Measurements from ENCODE around the gene GALNT8. TPM values are rescaled to one million over a fixed set of nuclear protein-coding genes. Genes with fewer than 3 reads are reported as not detected.

The GALNT8 gene
- total and polyA plus RNA-seq, 9 of the 15 experiments (the other 6 are each of a cell fraction or from before 2014, with no cell fraction given), result 0.11 to 0.23 (median 0.21) TPM; not detected in 6

GRCh38 chr12:4820971-4821370 lies 100.8 kb downstream of the GALNT8 start:
- in situ Hi-C loops (cut with MboI) (no loop called here), intact Hi-C loops (cut with micrococcal nuclease) (no loop called here)
- ATAC-seq (no peak), FAIRE-seq (no peak), DNase-seq (ENCODE audit: extremely low read depth in 1 of 4, low spot score in 3 of 4) (no peak)
- Histone ChIP-seq H3K79me2 (ENCODE audit: control insufficient read depth, insufficient read depth, low read length) (no peaks in the 10 kb centered on the region), H3K4me1 (replicated peaks in 1 of 2; ENCODE audit: control insufficient read depth in 2 of 2, insufficient read depth in 2 of 2, low read length in 2 of 2) (no peaks in the 10 kb centered on the region), H3K4me2 (ENCODE audit: insufficient read depth, low read length) (no peak overlapping the region), H3K27me3 (ENCODE audit: control insufficient read depth in 2 of 2, insufficient read depth in 2 of 2, low read length in 2 of 2) (peaks cover 0 to 16% of the 10 kb centered on the region in 2 experiments; a peak in 1 of 5 replicates), H3K9me3 (replicated peaks; ENCODE audit: control insufficient read depth, insufficient read depth, low read depth, low read length) (no peaks in the 10 kb centered on the region), H2AFZ (ENCODE audit: low read depth, low read length) (no peak overlapping the region), H3K27ac (ENCODE audit: extremely low read depth, low read depth, low read length) (no peak overlapping the region), H3K36me3 (ENCODE audit: control insufficient read depth, insufficient read depth, low read length) (no peaks in the 10 kb centered on the region), H3K9ac (ENCODE audit: insufficient read depth in 1 of 2, low read depth in 2 of 2, low read length in 2 of 2) (no peak overlapping the region), H3K9me1 (ENCODE audit: control insufficient read depth, insufficient read depth, low read length) (no peaks in the 10 kb centered on the region), H4K20me1 (replicated peaks; ENCODE audit: control insufficient read depth, insufficient read depth, low read length) (no peaks in the 10 kb centered on the region; the same call in 1 of the 2 replicates), H3K4me3 (no peak overlapping the region)
- ChIA-PET POLR2A (no interaction called here), CTCF (ENCODE audit: low intra/inter-chr PET ratio) (no interaction called here)
- WGBS (ENCODE audit: insufficient coverage, low coverage, missing lambda C conversion rate), result 0% methylated on average over 5 of the region's 9 CpGs
- TF ChIP-seq HNRNPL (IDR thresholded peaks at IDR 0.05; ENCODE audit: low read depth, low read length), result no peak
- TF ChIP-seq ZNF395 (CRISPR knock-in tag; IDR thresholded peaks at IDR 0.05), result no peak
- no peak for TF ChIP-seq STAT5B (CRISPR knock-in tag; IDR thresholded peaks at IDR 0.05)
- no peak for TF ChIP-seq RBBP5 (IDR thresholded peaks at IDR 0.05; ENCODE audit: borderline replicate concordance, insufficient read depth, low read length, poor library complexity, severe bottlenecking)
- TF ChIP-seq ZFPM2 (CRISPR knock-in tag; IDR thresholded peaks at IDR 0.05), result no peak
- TF ChIP-seq NCOA1 (IDR thresholded peaks at IDR 0.05; ENCODE audit: low read depth), result no peak
- TF ChIP-seq TRIM25 (IDR thresholded peaks at IDR 0.05; ENCODE audit: borderline replicate concordance), result no peak
- TF ChIP-seq GTF2F1 (IDR thresholded peaks at IDR 0.05; ENCODE audit: low read depth, low read length), result no peak
- TF ChIP-seq HDAC2 (IDR thresholded peaks at IDR 0.05), result no peak
- no TSS peak for BruUV-seq (replicated peaks)

Other genes starting within 250 kb of the GALNT8 start
- gene RAD51AP1, start 181.5 kb upstream of the GALNT8 start, total RNA-seq (2014; rRNA removed), result 38.4 and 43.8 TPM in 2 replicates
- gene RAD51AP1, start 181.5 kb upstream of the GALNT8 start, total RNA-seq (2014; rRNA removed; fragmentation: Illumina TruSeq; extraction: Trizol), result 89.1 and 102 TPM in 2 replicates
- gene RAD51AP1, start 181.5 kb upstream of the GALNT8 start, total RNA-seq (2015; rRNA removed; fragmentation: Illumina TruSeq; extraction: Trizol), result 63.8 and 64.1 TPM in 2 replicates
- 51.3 and 57.1 TPM in 2 replicates for gene RAD51AP1, start 181.5 kb upstream of the GALNT8 start, total RNA-seq (2021)
- gene RAD51AP1, start 181.5 kb upstream of the GALNT8 start, polyA plus RNA-seq (2011; rRNA removed), result 77.2 and 107 TPM in 2 replicates
- gene RAD51AP1, start 181.5 kb upstream of the GALNT8 start, polyA plus RNA-seq (2014; fragmentation: Illumina TruSeq; extraction: Trizol), result 81.7 and 88.2 TPM in 2 replicates
- 100 to 1,000 TPM in 1 of 2 experiments, 10 to 100 TPM in 1; 92.5 to 111 TPM for gene RAD51AP1, start 181.5 kb upstream of the GALNT8 start, polyA plus RNA-seq (2014; fragmentation: Nextera tagmentation; extraction: Ambion mirVana)
- gene RAD51AP1, start 181.5 kb upstream of the GALNT8 start, polyA plus RNA-seq (2014; rRNA removed), result 85.3 and 90.7 TPM in 2 replicates
- 17.5 and 23.4 TPM in 2 replicates for gene DYRK4, start 158.2 kb upstream of the GALNT8 start, total RNA-seq (2014; rRNA removed)
- gene DYRK4, start 158.2 kb upstream of the GALNT8 start, total RNA-seq (2014; rRNA removed; fragmentation: Illumina TruSeq; extraction: Trizol), result 15.8 and 16.1 TPM in 2 replicates
- gene DYRK4, start 158.2 kb upstream of the GALNT8 start, total RNA-seq (2015; rRNA removed; fragmentation: Illumina TruSeq; extraction: Trizol), result 16.5 and 18.4 TPM in 2 replicates
- 13.4 and 17.2 TPM in 2 replicates for gene DYRK4, start 158.2 kb upstream of the GALNT8 start, total RNA-seq (2021)
- 26.5 and 27.6 TPM in 2 replicates for gene DYRK4, start 158.2 kb upstream of the GALNT8 start, polyA plus RNA-seq (2011; rRNA removed)
- gene DYRK4, start 158.2 kb upstream of the GALNT8 start, polyA plus RNA-seq (2014; fragmentation: Illumina TruSeq; extraction: Trizol), result 19.7 and 25.3 TPM in 2 replicates
- gene DYRK4, start 158.2 kb upstream of the GALNT8 start, polyA plus RNA-seq (2014; fragmentation: Nextera tagmentation; extraction: Ambion mirVana), result 10 to 100 TPM; 37.2 to 37.4 TPM
- gene DYRK4, start 158.2 kb upstream of the GALNT8 start, polyA plus RNA-seq (2014; rRNA removed), result 22.2 and 25.9 TPM in 2 replicates
- 1.8 and 2.8 TPM in 2 replicates for gene AKAP3, start 71.3 kb upstream of the GALNT8 start, total RNA-seq (2014; rRNA removed)
- 0.25 and 0.41 TPM in 2 replicates for gene AKAP3, start 71.3 kb upstream of the GALNT8 start, total RNA-seq (2014; rRNA removed; fragmentation: Illumina TruSeq; extraction: Trizol)
- gene AKAP3, start 71.3 kb upstream of the GALNT8 start, total RNA-seq (2015; rRNA removed; fragmentation: Illumina TruSeq; extraction: Trizol), result 0.33 and 0.34 TPM in 2 replicates
- 0.44 and 0.85 TPM in 2 replicates for gene AKAP3, start 71.3 kb upstream of the GALNT8 start, total RNA-seq (2021)
- gene AKAP3, start 71.3 kb upstream of the GALNT8 start, polyA plus RNA-seq (2011; rRNA removed), result 0.45 and 0.46 TPM in 2 replicates
- 0.43 and 0.48 TPM in 2 replicates for gene AKAP3, start 71.3 kb upstream of the GALNT8 start, polyA plus RNA-seq (2014; fragmentation: Illumina TruSeq; extraction: Trizol)
- under 1 TPM; 0.17 to 0.31 TPM for gene AKAP3, start 71.3 kb upstream of the GALNT8 start, polyA plus RNA-seq (2014; fragmentation: Nextera tagmentation; extraction: Ambion mirVana)
- 0.64 and 1.2 TPM in 2 replicates for gene AKAP3, start 71.3 kb upstream of the GALNT8 start, polyA plus RNA-seq (2014; rRNA removed)
- gene NDUFA9, start 71.3 kb upstream of the GALNT8 start, total RNA-seq (2014; rRNA removed), result 51.8 and 54.8 TPM in 2 replicates
- gene NDUFA9, start 71.3 kb upstream of the GALNT8 start, total RNA-seq (2014; rRNA removed; fragmentation: Illumina TruSeq; extraction: Trizol), result 133 and 138 TPM in 2 replicates
- 108 and 114 TPM in 2 replicates for gene NDUFA9, start 71.3 kb upstream of the GALNT8 start, total RNA-seq (2015; rRNA removed; fragmentation: Illumina TruSeq; extraction: Trizol)
- 108 and 111 TPM in 2 replicates for gene NDUFA9, start 71.3 kb upstream of the GALNT8 start, total RNA-seq (2021)
- 102 and 103 TPM in 2 replicates for gene NDUFA9, start 71.3 kb upstream of the GALNT8 start, polyA plus RNA-seq (2011; rRNA removed)
- gene NDUFA9, start 71.3 kb upstream of the GALNT8 start, polyA plus RNA-seq (2014; fragmentation: Illumina TruSeq; extraction: Trizol), result 104 and 108 TPM in 2 replicates
- 100 to 1,000 TPM; 330 to 331 TPM for gene NDUFA9, start 71.3 kb upstream of the GALNT8 start, polyA plus RNA-seq (2014; fragmentation: Nextera tagmentation; extraction: Ambion mirVana)
- gene NDUFA9, start 71.3 kb upstream of the GALNT8 start, polyA plus RNA-seq (2014; rRNA removed), result 103 and 116 TPM in 2 replicates
- gene KCNA1, start 189.5 kb downstream of the GALNT8 start, total RNA-seq (2014; rRNA removed), result not detected in 2 replicates
- gene KCNA1, start 189.5 kb downstream of the GALNT8 start, total RNA-seq (2014; rRNA removed; fragmentation: Illumina TruSeq; extraction: Trizol), result not detected in 2 replicates
- not detected in 2 replicates for gene KCNA1, start 189.5 kb downstream of the GALNT8 start, total RNA-seq (2015; rRNA removed; fragmentation: Illumina TruSeq; extraction: Trizol)
- not detected in 2 replicates for gene KCNA1, start 189.5 kb downstream of the GALNT8 start, total RNA-seq (2021)
- not detected in 2 replicates for gene KCNA1, start 189.5 kb downstream of the GALNT8 start, polyA plus RNA-seq (2011; rRNA removed)
- gene KCNA1, start 189.5 kb downstream of the GALNT8 start, polyA plus RNA-seq (2014; fragmentation: Illumina TruSeq; extraction: Trizol), result not detected in 2 replicates
- not detected for gene KCNA1, start 189.5 kb downstream of the GALNT8 start, polyA plus RNA-seq (2014; fragmentation: Nextera tagmentation; extraction: Ambion mirVana)
- not detected in 2 replicates for gene KCNA1, start 189.5 kb downstream of the GALNT8 start, polyA plus RNA-seq (2014; rRNA removed)

Measured in K562 (cell line).